OCI-LY3 (cell line): ENCODE data around the gene ITSN1.

Experiments
- H2AFZ ChIP-seq: fragments of 200-600, 300-600 bp; shearing (Covaris generic); 2 replicates; pipeline ENCODE4 v1.6.0; 2014; ENCODE audit warnings: antibody characterized with exemption, low read depth, low read length
- H3K27ac ChIP-seq: fragments of 200-600, 300-600 bp; sonication (generic); 2 replicates; pipeline ENCODE4 v1.5.1; 2014; ENCODE audit warnings: mild to moderate bottlenecking, low read length, moderate library complexity, mixed read lengths
- H3K27me3 ChIP-seq: fragments of 200-600, 300-600 bp; sonication (generic); 2 replicates; pipeline ENCODE4 v1.6.1; 2014; ENCODE audit warnings: low read depth, low read length, mixed read lengths
- H3K36me3 ChIP-seq: fragments of 200-600, 300-600 bp; sonication (generic); replicated peaks from 2 replicates; pipeline ENCODE3; 2014; ENCODE audit warnings: low read depth, low read length, mixed read lengths
- H3K4me1 ChIP-seq: fragments of 300-600, 200-600 bp; sonication (generic); 2 replicates; pipeline ENCODE4 v1.6.1; 2014; ENCODE audit warnings: low read length, mixed read lengths
- H3K4me2 ChIP-seq: fragments of 200-600, 300-600 bp; sonication (generic); 2 replicates; pipeline ENCODE4 v1.6.1; 2014; ENCODE audit warnings: low read length, mixed read lengths
- H3K4me3 ChIP-seq: fragments of 300-600, 200-600 bp; sonication (generic); 2 replicates; pipeline ENCODE4 v1.5.1; 2014; ENCODE audit warnings: antibody characterized with exemption, mild to moderate bottlenecking, low read length, moderate library complexity
- H3K79me2 ChIP-seq: fragments of 300-600, 200-600 bp; shearing (Covaris generic); 2 replicates; pipeline ENCODE4 v1.6.1; 2014; ENCODE audit warnings: mild to moderate bottlenecking, low read length, mixed read lengths
- H3K9ac ChIP-seq: fragments of 300-600, 200-600 bp; shearing (Covaris generic); 2 replicates; pipeline ENCODE4 v1.6.0; 2014; ENCODE audit warnings: mild to moderate bottlenecking, low read length, moderate library complexity
- H3K9me3 ChIP-seq: fragments of 200-600, 300-600 bp; shearing (Covaris generic); 2 replicates; pipeline ENCODE4 v1.6.1; 2014; ENCODE audit warnings: low read length, mixed read lengths; ENCODE audit not compliant: insufficient read depth
- H4K20me1 ChIP-seq: fragments of 200-600, 300-600 bp; sonication (generic); 2 replicates; pipeline ENCODE4 v1.6.1; 2016; ENCODE audit warnings: low read length, mixed read lengths; ENCODE audit not compliant: insufficient read depth
- CTCF ChIP-seq: fragments of 200-600, 300-600 bp; sonication (generic); IDR thresholded peaks from 2 replicates; pipeline ENCODE4 v1.5.1; 2014; ENCODE audit warnings: antibody characterized with exemption, low read length, low read depth
- EZH2phosphoT487 ChIP-seq: fragments of 200-600 bp; shearing (Covaris generic); IDR thresholded peaks from 2 replicates; pipeline ENCODE4 v1.6.1; 2018; ENCODE audit warnings: antibody characterized with exemption, mixed run types, low read depth

ITSN1 gene

GRCh38 chr21:33820230-33820770, 178.0 kb downstream of the ITSN1 start:
- no peaks in the 10 kb centered on the region for H3K9me3 ChIP-seq
- no peak overlapping the region for H3K4me2 ChIP-seq
- no peaks in the 10 kb centered on the region for H3K4me1 ChIP-seq
- no peaks in the 10 kb centered on the region for H3K79me2 ChIP-seq
- no peak overlapping the region for H2AFZ ChIP-seq
- no peak overlapping the region for H3K9ac ChIP-seq
- no peaks in the 10 kb centered on the region for H3K36me3 ChIP-seq
- H3K27ac ChIP-seq = no peak overlapping the region
- H3K27me3 ChIP-seq = no peaks in the 10 kb centered on the region
- H4K20me1 ChIP-seq = no peaks in the 10 kb centered on the region
- TF ChIP-seq EZH2phosphoT487 (no peak), CTCF (no peak)
- no peak overlapping the region for H3K4me3 ChIP-seq

- H3K36me3 ChIP-seq = no peaks in the 10 kb centered on the region
- H2AFZ ChIP-seq = no peak overlapping the region
- H4K20me1 ChIP-seq = no peaks in the 10 kb centered on the region
- no peaks in the 10 kb centered on the region for H3K4me1 ChIP-seq
- no peak overlapping the region for H3K4me2 ChIP-seq
- no peaks in the 10 kb centered on the region for H3K27me3 ChIP-seq
- H3K9me3 ChIP-seq = no peaks in the 10 kb centered on the region
- H3K27ac ChIP-seq = no peak overlapping the region
- TF ChIP-seq EZH2phosphoT487 (no peak), CTCF (no peak)
- no peaks in the 10 kb centered on the region for H3K79me2 ChIP-seq
- no peak overlapping the region for H3K4me3 ChIP-seq
- H3K9ac ChIP-seq = no peak overlapping the region
Observed at GRCh38 chr21:33820798-33821197, 178.5 kb downstream of the ITSN1 start.

GRCh38 chr21:33821503-33822322, 179.4 kb downstream of the ITSN1 start:
- H3K4me2 ChIP-seq = no peak overlapping the region
- no peak overlapping the region for H2AFZ ChIP-seq
- no peaks in the 10 kb centered on the region for H3K9me3 ChIP-seq
- TF ChIP-seq CTCF (no peak), EZH2phosphoT487 (no peak)
- H3K79me2 ChIP-seq = no peaks in the 10 kb centered on the region
- no peaks in the 10 kb centered on the region for H3K27me3 ChIP-seq
- no peaks in the 10 kb centered on the region for H4K20me1 ChIP-seq
- no peaks in the 10 kb centered on the region for H3K36me3 ChIP-seq
- H3K4me3 ChIP-seq = no peak overlapping the region
- H3K27ac ChIP-seq = no peak overlapping the region
- H3K9ac ChIP-seq = no peak overlapping the region
- no peaks in the 10 kb centered on the region for H3K4me1 ChIP-seq

- Histone ChIP-seq H3K4me2 (no peak overlapping the region), H3K9ac (no peak overlapping the region), H3K4me1 (peaks cover 6% of the 10 kb centered on the region), H3K4me3 (no peak overlapping the region), H2AFZ (no peak overlapping the region), H3K9me3 (no peaks in the 10 kb centered on the region), H3K79me2 (no peaks in the 10 kb centered on the region), H3K36me3 (no peaks in the 10 kb centered on the region), H3K27me3 (no peaks in the 10 kb centered on the region), H4K20me1 (no peaks in the 10 kb centered on the region), H3K27ac (no peak overlapping the region)
- no peak for TF ChIP-seq CTCF
- TF ChIP-seq EZH2phosphoT487 = no peak
Observed at GRCh38 chr21:33824156-33824941, 182.0 kb downstream of the ITSN1 start.
